ENCODE data around the gene ACAA2. TPM values are rescaled to one million over a fixed set of nuclear protein-coding genes. Genes with fewer than 3 reads are reported as not detected.

The ACAA2 gene, protein sequence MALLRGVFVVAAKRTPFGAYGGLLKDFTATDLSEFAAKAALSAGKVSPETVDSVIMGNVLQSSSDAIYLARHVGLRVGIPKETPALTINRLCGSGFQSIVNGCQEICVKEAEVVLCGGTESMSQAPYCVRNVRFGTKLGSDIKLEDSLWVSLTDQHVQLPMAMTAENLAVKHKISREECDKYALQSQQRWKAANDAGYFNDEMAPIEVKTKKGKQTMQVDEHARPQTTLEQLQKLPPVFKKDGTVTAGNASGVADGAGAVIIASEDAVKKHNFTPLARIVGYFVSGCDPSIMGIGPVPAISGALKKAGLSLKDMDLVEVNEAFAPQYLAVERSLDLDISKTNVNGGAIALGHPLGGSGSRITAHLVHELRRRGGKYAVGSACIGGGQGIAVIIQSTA
- total RNA-seq = 27.4 and 40.7 TPM in 2 replicates

DNA sequence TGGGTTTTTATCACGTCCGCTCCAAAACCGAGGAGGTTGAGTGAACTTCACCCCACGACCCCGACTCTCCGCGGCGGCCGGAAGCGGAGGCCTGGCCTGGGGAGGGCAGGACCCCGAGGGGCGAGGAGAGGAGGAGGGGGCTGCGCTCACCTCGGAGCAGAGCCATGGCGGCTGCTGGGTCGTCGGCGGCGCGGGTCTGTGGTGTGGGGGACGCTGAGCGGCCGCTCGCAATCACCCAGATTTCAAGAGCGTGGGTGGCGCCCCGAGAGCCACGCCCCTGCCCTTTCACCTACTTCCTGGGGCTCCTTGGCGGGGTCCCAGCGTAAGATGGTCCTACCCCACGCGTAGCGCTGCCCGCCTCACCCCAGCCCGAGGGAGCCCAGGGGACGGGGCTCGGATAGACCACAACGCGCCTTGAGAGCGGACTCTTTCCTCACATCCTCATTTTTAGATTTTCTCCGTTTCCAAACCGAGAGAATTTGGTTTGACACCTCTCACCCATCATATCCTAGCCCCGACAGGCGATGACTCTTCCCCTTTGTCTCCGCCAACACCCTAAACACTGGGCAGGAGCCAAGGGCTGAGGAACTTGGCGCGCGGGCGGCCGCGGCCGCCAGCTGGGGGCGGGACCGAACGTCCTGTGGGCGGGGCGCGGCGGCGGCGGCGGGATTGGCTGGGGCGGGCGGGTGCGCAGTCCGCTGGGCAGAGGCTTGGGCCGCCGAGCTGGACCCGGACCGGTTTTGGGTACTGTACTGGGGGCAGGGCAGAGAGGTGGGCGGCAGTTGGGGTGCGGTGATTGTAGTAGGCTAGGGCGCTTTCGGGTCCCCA is at the start of gene ACAA2:
TSS of gene ACAA2 (minus strand) at position 215 of the 828 bp plus-strand sequence. CDS start at position 166, 49 bp downstream.
- peak; percentile 86 for DNase-seq

GRCh38 chr18:49862656-49863385 is 49.5 kb upstream of the ACAA2 start:
- no peak for DNase-seq

DNA sequence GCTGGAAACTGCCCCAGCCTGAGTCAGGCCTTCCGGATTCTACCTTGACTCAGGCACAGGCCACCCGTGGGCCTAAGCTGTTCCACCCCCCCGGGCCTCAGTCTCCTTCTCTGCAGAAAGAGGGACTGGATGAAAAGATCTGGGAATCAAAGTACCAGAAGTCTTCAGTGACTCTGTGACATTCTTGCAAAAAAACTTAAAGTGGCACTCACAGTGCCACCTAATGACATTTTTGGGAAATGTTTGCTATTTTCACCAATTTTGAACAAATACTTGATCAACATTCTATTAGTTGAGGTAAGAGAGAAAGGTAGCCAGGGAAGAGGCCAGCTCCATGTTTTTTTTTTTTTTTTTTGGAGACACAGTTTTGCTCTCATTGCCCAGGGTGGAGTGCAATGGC is 48.3 kb upstream of the ACAA2 start:
- DNase-seq = peak; percentile 37

GRCh38 chr18:49859725-49860124 is 46.4 kb upstream of the ACAA2 start:
- DNase-seq = no peak

GRCh38 chr18:49859021-49859359 is 45.7 kb upstream of the ACAA2 start:
- DNase-seq = no peak

- peak; percentile 88 for DNase-seq
Observed at GRCh38 chr18:49858309-49859020, 45.1 kb upstream of the ACAA2 start.

DNA sequence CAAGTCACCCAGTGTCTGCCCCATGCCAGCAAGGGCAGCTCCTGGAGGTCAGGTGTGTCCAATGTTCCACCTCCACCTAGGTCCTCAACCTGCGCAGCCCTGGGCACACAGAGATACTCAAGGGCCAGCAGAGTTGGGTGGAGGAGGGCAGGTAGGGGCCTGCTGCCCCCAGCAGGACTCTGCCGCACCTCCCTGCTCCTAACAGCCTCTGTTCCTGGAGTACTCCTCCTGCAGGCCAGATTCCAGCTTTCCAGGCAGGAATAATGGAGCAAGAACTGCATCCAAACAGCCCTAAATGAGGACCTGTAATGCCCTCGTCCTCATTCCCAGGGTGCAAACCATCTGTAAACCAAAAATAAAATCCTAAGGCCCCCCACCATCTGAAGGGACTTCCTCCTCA is 44.4 kb upstream of the ACAA2 start:
- DNase-seq = peak; percentile 21

DNA sequence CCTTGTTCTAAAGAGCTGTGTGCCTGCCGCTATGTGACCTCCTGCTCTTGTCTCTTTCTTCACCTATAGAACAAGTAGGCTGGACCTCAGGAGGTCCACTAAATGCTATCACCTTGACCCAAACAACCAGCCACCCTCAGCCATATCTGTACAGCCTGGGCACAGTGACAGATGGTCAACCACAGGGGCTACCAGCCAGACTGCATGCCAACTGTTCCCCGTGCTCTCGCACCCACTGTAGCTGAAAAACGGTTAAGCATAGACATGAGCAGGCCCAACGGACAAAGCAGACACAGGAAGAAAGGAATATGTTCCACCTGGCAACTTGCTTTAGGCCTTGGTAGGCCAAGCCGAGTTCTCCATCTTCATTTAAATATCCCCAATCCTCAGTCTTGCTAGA is 43.2 kb upstream of the ACAA2 start:
- DNase-seq = no peak

DNA sequence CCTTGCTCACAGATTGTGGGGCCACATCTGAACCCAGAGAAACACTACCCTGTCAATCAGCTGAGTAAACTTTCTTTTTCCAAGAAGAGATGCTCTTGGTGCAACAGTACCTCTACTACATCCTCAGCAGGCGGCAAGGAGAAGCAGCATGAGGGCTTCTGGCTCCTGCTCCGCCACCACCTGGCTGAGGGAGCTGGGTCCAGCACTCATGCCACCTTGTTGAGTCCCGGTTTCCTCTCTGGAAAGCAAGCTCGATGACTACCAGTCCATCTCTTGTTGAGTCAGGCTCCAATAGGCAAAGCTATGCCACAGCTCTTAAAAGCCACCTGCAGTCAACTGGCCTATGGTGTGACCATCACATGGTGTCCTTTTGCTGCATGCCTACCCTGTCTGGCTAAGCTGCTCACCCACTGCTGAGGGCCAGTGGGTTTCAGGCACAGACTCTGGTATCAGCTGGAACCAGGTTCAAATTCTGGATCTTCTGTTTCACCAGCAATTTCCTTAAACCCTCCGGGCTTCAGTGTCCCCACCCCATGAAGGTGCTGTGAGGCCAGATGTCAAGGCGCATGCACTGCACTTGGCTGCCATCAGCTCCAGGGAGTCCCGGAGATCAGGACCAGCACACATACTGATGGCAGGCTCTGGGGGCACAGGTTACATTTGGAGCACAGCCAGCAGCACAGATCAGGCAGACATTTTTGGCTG is 42.5 kb upstream of the ACAA2 start:
- DNase-seq = no peak

DNA sequence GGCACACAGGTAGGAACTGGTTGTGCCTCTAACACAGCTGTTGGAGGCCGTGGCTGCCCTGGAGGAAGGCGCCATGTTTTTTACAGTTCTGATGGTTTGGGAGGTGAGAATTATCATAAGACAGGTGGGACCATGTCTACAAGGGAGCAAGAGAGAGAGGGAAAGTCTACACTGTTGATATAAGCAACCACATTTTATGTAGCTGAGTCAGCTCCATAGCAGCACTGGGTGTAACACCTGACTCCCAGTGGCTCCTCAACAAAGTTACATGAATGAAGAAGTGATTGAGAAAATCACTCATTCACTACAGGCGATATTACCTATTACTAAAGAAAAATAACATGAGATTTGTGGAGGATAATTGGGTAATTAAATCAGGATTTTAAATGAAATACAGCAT is 41.3 kb upstream of the ACAA2 start:
- DNase-seq = no peak

GRCh38 chr18:49853436-49853835 is 40.1 kb upstream of the ACAA2 start:
- no peak for DNase-seq

- DNase-seq = no peak
Observed at GRCh38 chr18:49853011-49853410, 39.7 kb upstream of the ACAA2 start.

GRCh38 chr18:49851624-49852023 is 38.3 kb upstream of the ACAA2 start:
- no peak for DNase-seq

DNA sequence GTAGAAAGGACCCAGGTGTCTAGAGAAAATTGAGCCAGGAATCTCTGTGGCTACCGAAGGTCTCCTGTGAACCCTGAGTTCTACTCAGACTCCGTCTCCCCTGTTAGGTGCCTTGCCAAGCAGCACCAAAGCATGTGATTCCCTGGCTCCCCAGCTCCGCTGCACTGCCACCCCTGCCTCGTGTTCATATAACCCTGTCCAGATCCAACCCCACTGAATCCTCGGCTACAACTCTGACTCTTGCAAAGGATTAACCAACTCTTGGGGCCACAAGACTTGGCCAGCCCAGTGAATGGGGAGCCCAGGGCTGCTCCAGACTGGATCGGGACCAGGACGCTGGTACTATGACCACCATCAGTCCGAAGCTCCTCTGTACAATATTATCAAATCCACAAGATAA is 37.3 kb upstream of the ACAA2 start:
- no peak for DNase-seq

- peak; percentile 94 for DNase-seq
Observed at GRCh38 chr18:49849331-49850217, 36.2 kb upstream of the ACAA2 start.

GRCh38 chr18:49848115-49848514 is 34.8 kb upstream of the ACAA2 start:
- no peak for DNase-seq

DNA sequence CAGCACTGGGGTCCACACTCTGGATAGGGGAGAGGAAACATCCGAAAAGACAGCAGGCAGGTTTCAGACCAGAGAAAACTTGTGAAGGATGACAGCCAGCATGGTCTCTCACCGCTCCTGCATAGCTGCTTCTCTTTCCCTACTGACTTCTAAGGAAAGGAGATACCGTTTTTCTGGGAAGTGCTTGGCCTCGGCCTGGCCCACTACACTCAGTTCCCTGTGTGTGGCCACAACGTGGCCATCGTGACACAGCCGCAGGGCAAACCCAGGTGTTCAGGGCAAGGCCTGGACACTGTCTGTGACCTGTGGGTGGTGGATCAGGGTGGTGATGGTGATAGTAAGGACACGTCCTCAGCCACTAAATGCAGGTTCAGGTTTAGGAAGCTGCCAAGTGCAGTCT is 34.2 kb upstream of the ACAA2 start:
- DNase-seq = no peak

DNA sequence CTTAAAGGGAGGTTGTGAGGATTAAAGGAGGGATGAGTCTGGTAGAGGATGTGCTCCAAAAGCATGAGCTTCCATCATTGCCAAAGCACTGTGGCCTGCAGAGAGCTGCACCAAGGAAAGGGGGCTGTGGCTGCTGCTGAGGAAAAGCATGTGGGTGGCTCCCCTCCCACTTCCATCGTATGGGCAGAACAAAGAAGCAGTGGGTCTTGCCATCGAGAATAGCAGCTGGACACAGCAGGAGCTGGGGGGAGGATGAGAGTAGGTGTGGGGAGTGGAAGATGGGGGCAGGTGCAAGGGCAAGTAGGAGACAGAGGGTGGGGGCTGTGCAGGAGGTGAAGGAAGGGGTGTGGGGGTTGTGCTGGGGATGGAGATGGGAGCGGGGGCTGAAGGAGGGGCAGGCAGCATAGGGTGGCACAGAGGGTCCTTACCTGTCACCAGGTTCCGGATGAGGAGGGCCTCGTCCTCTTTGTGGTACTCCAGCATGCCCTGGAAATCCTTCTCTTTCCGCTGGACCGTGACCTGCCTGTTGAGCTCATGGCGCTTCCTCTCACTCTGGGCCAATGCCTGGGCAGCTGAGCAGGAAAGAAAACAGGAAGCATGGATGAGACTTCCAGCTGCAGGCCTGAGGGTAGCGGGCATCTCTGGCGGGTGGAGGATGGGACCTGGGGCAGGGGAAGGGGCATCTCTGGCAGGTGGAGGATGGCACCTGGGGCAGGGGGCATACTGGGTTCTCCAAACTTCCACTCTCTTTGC is 33.6 kb upstream of the ACAA2 start:
- peak; percentile 37 for DNase-seq

DNA sequence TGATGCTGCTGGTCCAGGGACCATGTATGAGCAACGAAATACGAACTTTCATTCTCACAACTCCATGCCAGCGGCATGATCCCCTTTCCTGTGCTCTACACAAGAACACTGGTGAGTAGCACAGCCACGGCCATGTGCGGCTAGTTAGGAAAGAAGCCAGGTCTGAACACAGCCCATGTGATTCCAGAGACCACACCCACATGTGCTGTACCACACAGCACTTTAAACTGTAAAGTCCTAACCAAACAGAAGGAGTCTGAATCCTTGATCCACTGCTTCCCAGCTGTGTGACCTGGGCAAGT is 33.0 kb upstream of the ACAA2 start:
- DNase-seq = no peak

DNA sequence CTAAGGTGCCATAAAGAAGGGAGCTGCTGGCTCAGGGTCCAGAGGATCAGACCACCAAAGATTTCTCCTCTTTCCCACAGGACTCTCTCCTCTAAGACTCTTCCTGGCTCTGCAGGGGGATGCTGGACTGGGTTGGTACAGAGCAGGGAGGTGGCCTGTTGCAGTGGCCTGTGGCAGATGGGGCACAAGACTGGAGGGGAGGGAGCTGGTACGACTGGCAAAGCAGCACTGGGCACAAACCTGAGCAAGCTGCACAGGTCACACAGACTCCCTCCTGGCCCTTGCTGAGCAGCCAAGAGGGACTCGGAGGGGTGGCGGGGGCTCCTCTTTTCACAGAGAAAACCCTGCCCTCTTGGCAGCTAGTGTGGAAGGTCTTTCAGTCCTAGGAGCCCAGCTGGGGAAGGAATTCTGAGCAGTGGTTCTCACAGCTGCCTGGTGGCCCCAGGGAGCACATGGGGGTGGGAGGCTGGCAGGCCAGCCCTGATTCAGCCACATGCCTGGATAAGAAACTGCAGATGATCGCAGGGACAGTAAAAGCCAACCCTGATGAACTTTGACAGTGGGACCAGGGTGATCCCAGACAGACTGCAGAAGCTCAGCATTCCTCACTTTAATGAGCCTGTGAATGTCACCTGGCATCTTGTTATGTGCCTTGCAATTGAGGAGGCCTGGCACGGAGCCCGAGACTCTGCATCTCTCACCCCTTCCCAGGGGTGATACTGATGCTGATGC is 32.5 kb upstream of the ACAA2 start:
- no peak for DNase-seq

Data from dermis blood vessel endothelial cell (primary cell).